K562 (cell line): ENCODE results near the gene ATP1A3. TPM values are rescaled to one million over a fixed set of nuclear protein-coding genes. Genes with fewer than 3 reads are reported as not detected.
A peak's percentile ranks its signal among the peaks of the same experiment; 100 is the strongest.

ENCODE experiments used
- CBFA2T3 ChIP-seq: fragments of 450-650 bp; IDR thresholded peaks from 2 replicates; pipeline ENCODE4 v1.6.1; 2017
- CHD4 ChIP-seq: fragments of 200-600 bp; sonication (generic); IDR thresholded peaks from 3 replicates; pipeline ENCODE4 v1.6.1; 2012; ENCODE audit warnings: low read depth, mild to moderate bottlenecking, mixed read lengths, low read length, inconsistent platforms; ENCODE audit not compliant: insufficient read depth, insufficient replicate concordance, poor library complexity, severe bottlenecking
- DEAF1 ChIP-seq: fragments of 450-650 bp; formaldehyde crosslinking; IDR thresholded peaks from 2 replicates; pipeline ENCODE4 v1.4.0; 2020; ENCODE audit warnings: mild to moderate bottlenecking, moderate library complexity
- ETS1 ChIP-seq: conservative IDR thresholded peaks from 2 replicates; pipeline ENCODE4 v1.6.1; 2011; ENCODE audit warnings: low read depth, mild to moderate bottlenecking, low read length; ENCODE audit not compliant: control insufficient read depth
- FUS ChIP-seq: fragments of 200-400 bp; formaldehyde crosslinking; optimal IDR thresholded peaks from 2 replicates; pipeline ENCODE3; 2017; ENCODE audit warnings: low read depth, low read length
- HBP1 ChIP-seq: fragments of 450-650 bp; formaldehyde crosslinking; IDR thresholded peaks from 2 replicates; pipeline ENCODE4 v1.4.0; 2022; ENCODE audit warnings: missing genetic modification characterization
- HES1 ChIP-seq: fragments of 450-650 bp; IDR thresholded peaks from 2 replicates; pipeline ENCODE4 v1.6.1; 2016; ENCODE audit warnings: low read depth, mild to moderate bottlenecking, moderate library complexity
- HNRNPH1 ChIP-seq: fragments of 200-400 bp; formaldehyde crosslinking; optimal IDR thresholded peaks from 2 replicates; pipeline ENCODE3; 2017; ENCODE audit warnings: low read depth, mild to moderate bottlenecking, low read length, moderate library complexity
- NFIC ChIP-seq: fragments of 450-650 bp; IDR thresholded peaks from 2 replicates; pipeline ENCODE4 v1.6.1; 2017; ENCODE audit warnings: mild to moderate bottlenecking, inconsistent platforms
- RFX7 ChIP-seq: fragments of 250-450 bp; sonication (Bioruptor Pico); IDR thresholded peaks from 2 replicates; pipeline ENCODE4 v1.5.1; 2021; ENCODE audit warnings: mild to moderate bottlenecking
- SETDB1 ChIP-seq: IDR thresholded peaks from one replicate; pipeline ENCODE4 v1.6.1; 2012; ENCODE audit warnings: low read length, control low read depth, inconsistent platforms
- STAT5B ChIP-seq: fragments of 250-450 bp; sonication (Bioruptor Pico); IDR thresholded peaks from 2 replicates; pipeline ENCODE4 v1.8.0; 2021; ENCODE audit warnings: mild to moderate bottlenecking, inconsistent platforms
- STAT6 ChIP-seq: sonication (generic); formaldehyde crosslinking; IDR thresholded peaks from 2 replicates; pipeline ENCODE4 v1.8.1; 2023; ENCODE audit warnings: mild to moderate bottlenecking, missing genetic modification reagents
- THAP7 ChIP-seq: fragments of 250-450 bp; sonication (Bioruptor Pico); IDR thresholded peaks from 2 replicates; pipeline ENCODE4 v1.5.0; 2021
- ZNF3 ChIP-seq: fragments of 250-450 bp; sonication (Bioruptor Pico); IDR thresholded peaks from 2 replicates; pipeline ENCODE4 v1.5.0; 2021; ENCODE audit warnings: mild to moderate bottlenecking, moderate library complexity
- ZNF395 ChIP-seq: fragments of 200-800 bp; sonication (Bioruptor generic); IDR thresholded peaks from 2 replicates; pipeline ENCODE4 v1.6.1; 2017; ENCODE audit warnings: missing genetic modification characterization, missing compliant biosample characterization
- polyA plus RNA-seq, 8 experiments: library from polyadenylated mRNA; depleted of rRNA in 4 of 8; stranded (reverse) in 5 of 8; unstranded in 3 of 8; fragments of >200 nt; fragmentation: Nextera tagmentation in 2 of 8; fragmentation: Illumina TruSeq in 1 of 8; extraction: Ambion mirVana in 2 of 8; extraction: Trizol in 1 of 8; gene quantifications; 2 replicates each; pipeline versions ENCODE4 v1.2.1 to v1.2.3, GENCODE V29; 2011 to 2014; ENCODE audit warnings: inconsistent platforms in 1 of 8, missing spikeins in 1 of 8
- total RNA-seq, 7 experiments: library from RNA; depleted of rRNA in 6 of 7; stranded (reverse); fragments of >200 nt in 6 of 7; fragmentation: Illumina TruSeq in 2 of 7; extraction: Trizol in 2 of 7; gene quantifications; 2 replicates each; pipeline versions ENCODE4 v1.2.1 to v1.2.3, GENCODE V29; 2011 to 2021; ENCODE audit warnings: low replicate concordance in 1 of 7

ATP1A3 gene
- total and polyA plus RNA-seq, 9 of the 15 experiments (the other 6 are each of a cell fraction or from before 2014, with no cell fraction given) = 0.03 to 1.0 (median 0.17) TPM; not detected in 3

- no peak for TF ChIP-seq DEAF1 (CRISPR knock-in tag)
- TF ChIP-seq NFIC = peak; percentile 30; the same call in 1 of the 2 replicates
- no peak for TF ChIP-seq SETDB1
- no peak for TF ChIP-seq HBP1 (CRISPR knock-in tag)
- TF ChIP-seq STAT6 (CRISPR knock-in tag) = no peak
- no peak for TF ChIP-seq ZNF3 (CRISPR knock-in tag)
- TF ChIP-seq ETS1 = peak; percentile 98
- TF ChIP-seq CHD4 = no peak
- TF ChIP-seq HNRNPH1 = no peak
- peak; percentile 62 for TF ChIP-seq CBFA2T3
- TF ChIP-seq THAP7 (CRISPR knock-in tag) = no peak
- TF ChIP-seq FUS = no peak
- no peak for TF ChIP-seq STAT5B
- TF ChIP-seq RFX7 (CRISPR knock-in tag) = no peak
- peak; percentile 87; the same call in 1 of the 2 replicates for TF ChIP-seq ZNF395 (CRISPR knock-in tag)
- no peak for TF ChIP-seq HES1
These were observed 34.7 kb downstream of the ATP1A3 start, which contains the start of gene RABAC1 (continued) for GRCh38 chr19:41959056-41960053.
